ENCODE data around the gene OPTN. TPM values are rescaled to one million over a fixed set of nuclear protein-coding genes. Genes with fewer than 3 reads are reported as not detected.

OPTN gene
- total RNA-seq, 1 donor from 2014 or later, result 96.1 TPM

DNA sequence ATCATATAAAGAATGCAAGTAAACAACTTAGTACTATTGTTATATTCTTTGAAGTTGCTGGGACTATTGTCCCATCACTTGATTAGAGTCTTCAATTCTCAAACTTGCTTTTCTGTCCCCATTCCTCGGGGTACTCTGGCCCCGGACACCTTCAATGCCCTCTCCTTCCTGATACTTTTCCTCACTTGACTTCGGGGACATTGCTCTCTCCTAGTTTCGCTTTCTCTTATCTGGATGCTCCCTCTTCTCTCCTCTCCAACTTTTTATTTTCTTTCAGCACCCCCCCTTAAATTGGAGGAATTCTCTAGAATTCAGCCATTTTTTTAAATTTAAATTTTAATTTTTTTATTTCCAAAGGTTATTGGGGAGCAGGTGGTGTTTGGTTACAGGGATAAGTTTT, 10.6 kb upstream of the OPTN start:
- intact Hi-C loops (cut with micrococcal nuclease), result no loop called here

DNA sequence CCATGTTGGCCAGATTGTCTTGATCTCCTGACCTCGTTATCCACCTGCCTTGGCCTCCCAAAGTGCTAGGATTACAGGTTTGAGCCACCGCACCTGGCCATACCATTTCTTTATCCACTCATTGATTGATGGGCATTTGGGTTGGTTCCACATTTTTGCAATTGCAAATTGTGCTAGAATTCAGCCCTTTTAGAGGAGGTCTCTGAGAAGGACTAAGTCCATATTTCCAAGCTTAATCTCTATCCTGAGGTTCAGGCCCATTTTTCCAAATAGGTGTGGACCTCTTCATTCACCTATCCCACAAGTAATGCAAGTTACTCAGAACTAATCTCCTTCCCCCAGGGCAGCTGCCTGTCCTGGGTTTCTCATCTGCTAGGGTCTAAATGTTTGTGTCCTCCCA, 9.7 kb upstream of the OPTN start:
- intact Hi-C loops (cut with micrococcal nuclease), result loop anchor here (10.0 kb wide), 1 partner anchor 695 kb away; no protein-coding TSS in a partner anchor

DNA sequence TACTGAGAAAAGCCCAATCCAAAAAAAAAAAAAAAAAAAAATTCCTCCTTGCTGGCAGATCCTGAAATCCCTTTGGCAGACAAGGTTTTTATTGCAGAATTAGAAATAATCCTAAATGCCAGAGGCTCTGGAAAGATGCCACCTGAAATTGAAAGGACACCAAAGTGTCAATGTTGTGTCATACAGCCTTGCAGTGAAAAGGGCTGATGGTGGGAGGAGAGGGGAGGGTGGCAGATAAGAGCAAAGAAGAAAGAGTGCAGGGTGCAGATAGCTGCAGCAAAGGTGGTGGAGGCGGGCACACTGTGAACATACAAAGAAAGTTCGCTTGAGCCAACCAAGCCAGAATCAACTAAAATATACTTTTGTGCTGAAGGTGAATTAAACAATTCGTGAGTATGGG, 8.2 kb upstream of the OPTN start:
- intact Hi-C loops (cut with micrococcal nuclease), result loop anchor here (10.0 kb wide), 1 partner anchor 693 kb away; no protein-coding TSS in a partner anchor

DNA sequence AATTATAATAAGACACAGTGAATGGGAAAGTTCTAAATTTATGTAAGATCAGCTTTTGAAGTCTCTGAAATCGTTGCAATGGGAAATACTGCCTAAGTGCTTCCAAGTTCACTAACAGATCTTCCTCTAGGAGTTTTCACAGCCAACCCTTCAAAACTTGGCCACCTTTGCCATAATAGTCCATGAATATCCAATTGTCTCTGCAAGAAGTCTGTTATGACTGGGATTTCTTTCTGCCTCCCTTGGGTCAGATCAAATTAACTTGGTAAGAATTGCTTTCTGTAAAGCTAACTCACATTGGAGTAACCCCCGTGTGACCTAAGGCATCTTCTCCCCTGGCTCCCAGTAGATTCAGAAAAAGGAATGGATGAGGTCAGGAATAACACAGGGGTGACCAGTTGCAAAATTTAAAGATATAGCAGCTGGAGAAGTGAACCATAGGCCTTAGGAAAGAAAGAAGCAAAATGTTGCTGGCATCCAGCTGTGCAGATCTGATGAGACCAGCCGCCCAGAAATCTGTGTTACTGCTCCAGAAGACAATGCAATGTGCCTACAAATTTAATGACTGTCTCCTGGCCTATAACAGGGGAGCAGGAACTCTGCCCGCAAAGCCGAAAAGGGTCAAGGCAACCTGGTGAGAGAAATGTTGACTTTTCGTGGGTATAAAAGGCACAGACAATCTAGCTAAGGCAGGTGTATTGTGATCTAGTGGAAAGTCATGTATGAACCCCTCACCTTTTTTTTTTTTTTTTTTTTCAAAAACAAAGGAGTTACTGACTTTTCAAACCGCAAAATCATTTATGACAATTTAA, 7.5 kb upstream of the OPTN start:
- intact Hi-C loops (cut with micrococcal nuclease), result loop anchor here (10.0 kb wide), 1 partner anchor 692 kb away; no protein-coding TSS in a partner anchor

DNA sequence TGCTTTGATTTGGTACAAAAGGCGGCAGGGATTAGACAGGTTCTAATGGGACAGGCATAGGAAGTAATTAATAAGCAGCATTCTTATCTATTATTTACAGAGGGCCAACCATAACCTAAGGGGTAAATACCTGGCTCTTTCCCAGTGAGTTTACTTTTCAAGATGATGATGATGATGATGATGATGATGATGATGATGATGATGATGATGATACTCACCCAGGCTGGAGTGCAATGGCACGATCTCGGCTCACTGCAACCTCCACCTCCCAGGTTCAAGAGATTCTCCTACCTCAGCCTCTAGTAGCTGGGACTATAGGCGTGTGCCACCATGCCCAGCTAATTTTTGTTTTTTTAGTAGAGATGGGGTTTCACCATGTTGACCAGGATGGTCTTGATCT, 5.9 kb upstream of the OPTN start:
- intact Hi-C loops (cut with micrococcal nuclease), result loop anchor here (10.0 kb wide), 1 partner anchor 691 kb away; no protein-coding TSS in a partner anchor

DNA sequence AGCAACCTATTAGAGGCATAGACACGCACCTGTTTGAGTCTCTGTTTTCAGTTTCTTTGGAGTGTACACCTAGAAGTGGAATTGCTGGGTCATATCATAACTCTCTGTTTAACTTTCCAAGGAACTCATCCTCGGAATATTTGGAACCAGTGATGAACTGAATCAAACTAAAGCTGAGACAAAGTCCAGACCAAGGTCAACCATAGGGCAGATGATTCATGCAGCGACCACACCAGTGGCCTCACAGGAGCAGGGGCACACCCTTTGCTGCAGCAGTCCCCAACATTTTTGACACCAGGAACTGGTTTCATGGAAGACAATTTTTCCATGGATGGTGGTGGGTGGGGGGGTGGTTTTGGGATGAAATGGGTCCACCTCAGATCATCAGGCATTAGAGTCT, 4.9 kb upstream of the OPTN start:
- intact Hi-C loops (cut with micrococcal nuclease), result loop anchor here (10.0 kb wide), 1 partner anchor 690 kb away; no protein-coding TSS in a partner anchor

DNA sequence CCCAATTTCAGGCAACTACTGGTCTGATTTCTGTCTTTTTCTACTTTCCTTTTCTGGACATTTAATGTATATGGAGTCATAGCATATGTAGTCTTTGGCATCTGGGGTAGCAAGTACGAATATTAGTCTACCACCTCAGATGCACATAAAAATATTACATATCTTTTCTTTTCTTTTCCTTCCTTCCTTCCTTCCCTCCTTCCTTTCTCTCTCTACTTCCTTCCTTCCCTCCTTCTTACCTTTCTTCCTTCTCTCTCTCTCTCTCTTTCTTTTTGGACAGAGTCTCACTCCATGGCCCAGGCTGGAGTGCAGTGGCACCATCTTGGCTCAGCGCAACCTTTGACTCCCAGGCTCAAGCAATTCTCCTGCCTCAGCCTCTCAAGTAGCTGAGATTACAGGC, 4.0 kb upstream of the OPTN start:
- intact Hi-C loops (cut with micrococcal nuclease), result loop anchor here (10.0 kb wide), 1 partner anchor 689 kb away; no protein-coding TSS in a partner anchor

DNA sequence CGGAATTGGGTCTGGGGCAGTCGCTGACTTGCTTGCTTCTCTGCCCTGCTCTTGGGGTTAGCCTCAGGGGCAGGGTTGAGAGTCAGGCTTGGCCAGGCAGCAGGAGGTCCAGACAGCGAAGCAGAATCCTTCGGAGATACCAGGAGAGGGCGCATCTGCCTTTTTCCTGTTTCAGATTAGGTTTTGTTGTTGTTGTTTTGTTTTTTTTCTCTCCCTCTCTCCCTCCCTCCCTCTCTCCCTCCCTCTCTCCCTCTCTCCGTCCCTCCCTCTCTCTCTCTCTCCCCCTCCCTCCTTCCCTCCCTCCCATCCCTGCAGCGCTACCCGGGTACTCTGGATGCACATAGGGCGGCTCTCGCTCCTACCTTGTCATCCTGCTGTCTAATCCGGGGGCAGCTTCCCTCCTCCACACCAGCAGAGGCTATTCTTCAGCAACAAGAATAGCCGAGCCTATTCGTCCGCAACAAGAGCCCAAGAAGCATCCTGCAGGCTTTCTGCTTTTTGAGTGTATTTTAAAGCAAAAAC, 758 bp upstream of the OPTN start:
- intact Hi-C loops (cut with micrococcal nuclease), result loop anchor here (1.0 to 10.0 kb wide), 2 partner anchors 62 to 686 kb away; partner anchors contain the start of gene MCM10

DNA sequence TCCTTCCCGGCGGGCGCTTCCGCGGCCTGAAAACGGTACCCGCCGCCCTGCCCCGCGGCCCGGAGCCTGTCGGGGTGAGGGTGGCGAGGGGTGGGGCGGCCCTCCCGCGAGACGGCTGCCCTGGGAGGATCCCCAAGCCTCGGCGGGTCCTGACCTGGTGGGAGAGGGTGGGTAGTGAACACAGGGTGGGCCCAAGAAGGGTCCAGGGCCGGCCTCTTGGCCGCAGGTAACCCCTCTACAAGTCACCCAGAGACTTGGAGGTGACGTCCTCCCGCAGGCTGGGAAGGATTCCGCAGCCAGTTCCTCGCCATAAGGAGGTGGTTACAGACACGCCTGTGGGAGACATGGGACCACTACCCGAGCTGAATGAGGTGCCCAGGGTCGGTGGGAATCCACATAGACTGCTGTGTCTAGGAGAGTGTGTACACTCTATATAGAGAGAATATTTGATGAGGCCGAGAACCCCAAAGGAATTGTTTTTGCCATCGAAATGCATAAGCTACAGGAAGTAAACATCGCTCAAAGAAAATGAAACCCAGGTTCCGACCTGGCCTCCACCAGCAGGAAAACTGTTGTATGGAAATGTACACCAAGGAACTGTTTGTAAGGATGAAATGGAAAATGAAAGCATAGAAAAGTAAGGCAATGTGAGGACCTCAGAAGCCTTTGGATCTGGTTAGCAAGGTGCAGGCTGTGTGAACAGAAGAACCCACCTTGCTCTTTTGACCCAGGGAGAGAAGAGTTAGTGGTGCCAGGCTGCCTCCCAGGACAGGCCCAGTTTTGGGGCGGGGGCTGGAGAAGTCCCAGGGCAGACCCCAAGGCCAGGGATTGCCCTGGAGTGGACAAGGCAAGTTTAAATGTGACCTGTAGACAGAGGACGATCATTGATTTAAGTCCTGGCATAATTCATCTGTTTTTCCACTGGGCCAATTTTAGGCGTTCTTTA, 659 bp downstream of the OPTN start:
- intact Hi-C loops (cut with micrococcal nuclease), result loop anchor here (1.0 to 5.0 kb wide), 5 partner anchors 8 to 903 kb away; partner anchors contain the start of genes CAMK1D, CDC123, NUDT5 and SEPHS1

DNA sequence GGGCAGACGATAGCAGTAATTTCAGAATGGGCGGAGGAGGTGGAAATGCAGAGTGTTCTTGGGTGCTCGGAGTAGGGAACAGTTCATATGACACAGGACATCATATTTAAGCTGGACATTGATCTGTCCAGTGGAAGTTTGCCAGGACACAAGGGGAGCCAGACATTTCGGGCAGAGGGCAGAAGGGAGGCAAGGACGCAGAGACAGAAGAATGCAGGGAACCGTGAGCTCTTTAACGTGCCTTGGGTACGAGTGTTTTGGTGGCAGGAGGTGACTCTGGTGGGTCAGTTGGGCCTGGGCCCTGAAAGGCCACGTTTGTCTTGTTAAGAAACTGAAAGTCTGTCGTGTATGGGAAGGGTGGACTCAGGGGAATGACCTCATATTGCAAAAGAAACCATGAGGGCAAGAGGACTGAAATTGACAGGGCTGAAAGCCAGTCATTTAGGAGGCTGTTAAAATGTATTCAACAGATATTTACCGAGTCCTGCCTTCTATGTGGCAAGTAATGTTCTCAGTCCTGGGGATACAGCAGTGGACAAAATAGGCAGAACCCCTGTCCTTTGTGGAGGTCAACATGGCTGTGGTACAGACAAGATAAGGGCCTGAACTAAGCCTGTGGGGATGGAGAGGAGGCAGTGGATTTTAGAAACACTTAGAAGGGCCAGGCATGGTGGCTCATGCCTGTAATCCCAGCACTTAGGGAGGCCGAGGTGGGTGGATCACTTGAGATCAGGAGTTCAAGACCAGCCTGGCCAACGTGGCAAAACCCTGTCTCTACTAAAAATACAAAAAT, 2.2 kb downstream of the OPTN start:
- intact Hi-C loops (cut with micrococcal nuclease), result loop anchor here (5.0 kb wide), 3 partner anchors 245 to 905 kb away; partner anchors contain the start of genes CAMK1D, CDC123, NUDT5 and SEPHS1

DNA sequence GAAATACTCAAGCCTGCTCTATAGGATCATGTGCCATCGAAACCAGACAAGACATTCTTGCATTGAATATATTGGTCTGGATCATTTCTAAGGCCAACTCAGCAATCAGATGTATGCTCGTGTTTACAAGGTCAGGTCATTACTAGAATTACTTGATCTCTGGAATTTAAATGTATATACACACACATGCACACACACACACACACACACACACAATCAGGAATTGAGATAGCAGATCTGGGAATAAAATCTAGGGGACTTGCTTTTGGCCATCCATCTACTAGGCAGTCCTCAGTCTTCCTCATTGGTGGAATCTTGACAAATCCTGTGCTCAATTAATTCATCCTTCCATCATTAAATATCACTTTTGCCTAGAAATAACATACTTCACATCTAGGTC, 3.6 kb downstream of the OPTN start:
- intact Hi-C loops (cut with micrococcal nuclease), result loop anchor here (5.0 kb wide), 3 partner anchors 244 to 906 kb away; partner anchors contain the start of genes CAMK1D, CDC123, NUDT5 and SEPHS1

DNA sequence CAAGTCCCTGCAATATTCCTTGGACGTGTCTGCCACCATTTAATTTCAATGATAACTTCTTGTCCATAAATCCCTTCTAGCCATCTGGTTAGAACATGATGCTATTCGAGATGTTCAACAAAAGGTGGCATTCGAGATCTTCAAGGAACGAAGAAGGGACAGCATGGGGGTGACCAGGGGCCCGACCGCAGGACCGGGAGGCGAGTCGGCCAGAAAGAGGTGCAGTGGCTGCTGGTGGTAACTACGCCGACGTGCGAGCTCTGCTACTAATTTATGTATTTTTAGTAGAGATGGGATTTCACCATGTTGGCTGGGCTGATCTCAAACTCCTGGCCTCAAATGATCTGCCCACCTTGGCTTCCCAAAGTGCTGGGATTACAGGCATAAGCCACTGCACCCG, 4.7 kb downstream of the OPTN start:
- intact Hi-C loops (cut with micrococcal nuclease), result loop anchor here (5.0 kb wide), 3 partner anchors 243 to 907 kb away; partner anchors contain the start of genes CAMK1D, CDC123, NUDT5 and SEPHS1

DNA sequence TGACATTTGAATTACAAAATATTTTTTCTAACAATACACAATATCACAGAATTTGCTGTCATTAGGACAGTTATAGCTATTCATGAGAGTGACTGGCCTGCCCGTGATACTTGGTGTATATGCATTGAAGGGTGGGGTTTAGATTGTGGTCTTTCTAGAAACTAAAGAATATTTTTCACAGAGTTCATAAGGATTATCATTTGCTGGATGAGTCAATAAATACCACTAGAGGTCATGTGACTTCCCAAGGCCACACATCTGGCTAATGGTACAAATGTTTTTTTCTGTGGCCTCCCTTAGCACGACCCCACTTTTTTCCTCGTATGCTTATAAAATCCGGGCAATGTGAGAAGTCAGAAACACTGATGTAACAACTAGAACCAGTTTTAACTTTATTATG, 5.2 kb downstream of the OPTN start:
- intact Hi-C loops (cut with micrococcal nuclease), result no loop called here

DNA sequence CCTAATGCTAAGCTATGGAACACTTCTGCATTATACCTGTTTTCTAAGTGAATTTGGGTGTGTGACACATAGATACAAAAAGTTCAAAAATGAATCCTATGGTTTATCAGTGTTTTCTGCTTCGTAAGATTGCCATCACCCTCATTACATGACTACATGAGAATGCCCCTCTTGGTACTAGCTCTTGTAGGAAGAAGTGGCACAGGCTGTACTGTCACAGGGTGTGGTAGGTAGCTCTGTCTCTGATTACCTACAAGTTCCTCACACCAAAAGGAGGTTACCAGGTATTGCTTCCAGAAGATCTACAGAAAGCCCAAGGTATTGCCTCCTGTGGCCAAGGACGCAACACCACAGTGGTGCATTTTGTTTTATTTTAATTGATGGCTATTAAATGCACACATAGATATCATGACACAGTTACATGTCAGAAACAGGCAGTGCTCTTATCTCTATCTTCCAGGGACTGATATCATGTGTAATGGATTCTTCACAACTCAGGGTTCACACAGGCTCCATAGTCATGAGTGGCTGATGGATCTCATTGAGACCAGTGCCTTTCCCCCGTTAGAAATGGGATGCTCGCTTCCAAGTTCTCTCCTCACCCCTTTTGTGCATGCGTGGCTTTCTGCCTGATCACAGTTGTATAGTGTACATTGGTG, 6.6 kb downstream of the OPTN start:
- intact Hi-C loops (cut with micrococcal nuclease), result no loop called here

DNA sequence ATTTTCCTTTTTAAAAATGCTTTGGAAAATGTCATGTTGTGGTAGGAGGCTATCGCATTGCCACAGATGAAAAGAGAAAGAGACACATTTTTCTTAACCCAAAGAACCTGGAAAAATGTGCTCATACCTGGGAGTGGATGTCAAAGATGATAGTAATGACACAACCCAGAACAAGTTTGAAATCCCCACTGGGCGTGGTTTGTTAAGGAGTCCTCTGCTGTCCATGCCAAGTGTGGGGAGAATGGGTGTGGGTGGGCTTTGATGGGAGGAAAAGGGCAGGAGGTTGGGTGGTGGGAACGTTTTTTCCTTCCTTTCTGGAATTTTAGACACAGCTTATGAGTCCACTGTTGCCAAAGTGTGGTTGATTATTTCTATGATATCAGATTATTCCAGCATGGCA, 10.9 kb downstream of the OPTN start:
- intact Hi-C loops (cut with micrococcal nuclease), result no loop called here

DNA sequence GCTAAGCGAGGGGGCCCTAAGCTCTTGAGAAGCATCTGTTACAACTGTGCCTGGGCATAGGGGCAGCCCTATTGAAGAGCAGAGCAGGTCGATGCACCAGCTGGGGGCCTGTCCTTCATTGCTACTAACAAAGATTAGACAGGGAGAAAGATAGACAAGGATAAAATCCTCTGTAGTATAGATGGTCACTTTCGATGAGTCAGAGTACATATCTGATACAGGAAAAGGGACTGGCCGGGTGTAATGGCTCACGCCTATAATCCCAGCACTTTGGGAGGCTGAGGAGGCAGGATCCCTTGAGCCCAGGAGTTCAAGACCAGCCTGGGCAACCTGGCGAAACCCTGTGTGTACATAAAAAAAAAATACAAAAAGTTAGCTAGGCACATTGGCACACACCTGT, 13.6 kb downstream of the OPTN start:
- intact Hi-C loops (cut with micrococcal nuclease), result no loop called here

DNA sequence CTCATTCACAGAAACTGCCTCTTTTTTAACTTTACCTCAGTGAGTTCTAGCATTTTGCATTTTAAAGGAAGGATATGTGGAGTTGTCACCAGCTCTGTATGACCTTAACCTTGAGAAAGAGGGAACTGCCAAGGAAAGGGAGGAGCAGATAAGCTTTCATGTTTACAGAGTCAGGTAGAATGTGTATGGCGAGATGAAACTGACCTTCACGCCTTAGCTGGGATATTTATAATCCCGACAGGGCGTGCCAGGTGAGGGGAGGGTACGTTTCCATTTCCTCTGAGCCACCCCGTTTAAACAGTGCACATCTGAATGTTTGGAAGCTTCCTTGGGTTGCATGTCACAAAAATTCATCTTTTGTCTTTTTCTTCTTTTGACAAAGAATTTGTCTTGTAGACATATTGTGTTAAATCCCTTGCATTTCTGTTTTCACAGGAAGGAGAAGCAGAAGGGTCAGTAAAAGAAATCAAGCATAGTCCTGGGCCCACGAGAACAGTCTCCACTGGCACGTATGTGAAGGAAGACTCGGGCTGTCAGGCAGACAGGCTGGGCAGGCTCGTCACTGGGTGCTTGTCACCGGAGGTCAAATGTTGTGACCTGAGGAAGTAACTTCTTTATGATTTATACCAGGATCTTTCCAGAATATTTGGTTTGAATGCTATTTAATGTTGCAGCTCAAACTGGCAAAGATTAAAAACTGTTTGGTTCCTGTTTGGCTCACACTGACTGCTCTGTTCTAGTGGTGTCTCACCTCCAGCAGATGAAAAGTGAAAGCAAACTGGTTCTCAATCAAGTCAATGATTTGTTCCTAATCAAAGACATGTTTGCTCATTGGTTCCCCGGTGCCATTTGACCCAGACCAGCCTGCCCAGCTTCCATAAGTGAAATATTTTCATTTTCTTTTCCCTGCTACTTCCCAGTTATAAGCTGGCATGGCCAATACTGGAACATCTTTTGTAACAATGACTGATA, 16.2 kb downstream of the OPTN start:
- intact Hi-C loops (cut with micrococcal nuclease), result loop anchor here (1.0 kb wide), 1 partner anchor 8 kb away; no protein-coding TSS in a partner anchor
